Measurements from ENCODE around the gene EXOSC6.
"Not testable (repeated sequence)": the region's sequence is repeated elsewhere in the genome, so short reads cannot be mapped to it uniquely, and the experiment has no call there.

DNA sequence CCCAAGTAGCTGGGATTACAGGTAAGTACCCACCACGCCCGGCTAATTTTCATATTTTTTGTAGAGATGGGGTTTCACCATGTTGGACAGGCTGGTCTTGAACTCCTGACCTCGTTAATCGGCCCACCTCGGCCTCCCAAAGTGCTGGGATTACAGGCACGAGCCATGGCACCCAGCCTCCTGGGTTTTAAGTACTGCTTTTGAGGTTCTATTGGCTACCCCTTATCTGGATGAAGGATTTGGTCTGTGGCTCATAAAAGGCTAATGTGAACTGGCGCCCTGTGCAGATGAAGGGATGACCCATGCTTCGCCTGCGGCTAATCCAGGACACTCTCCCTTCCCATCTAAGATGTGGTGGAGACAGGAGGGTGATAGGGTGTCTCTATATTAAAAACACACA lies 52.6 kb downstream of the EXOSC6 start:
- TF ChIP-seq, protein P1, sequence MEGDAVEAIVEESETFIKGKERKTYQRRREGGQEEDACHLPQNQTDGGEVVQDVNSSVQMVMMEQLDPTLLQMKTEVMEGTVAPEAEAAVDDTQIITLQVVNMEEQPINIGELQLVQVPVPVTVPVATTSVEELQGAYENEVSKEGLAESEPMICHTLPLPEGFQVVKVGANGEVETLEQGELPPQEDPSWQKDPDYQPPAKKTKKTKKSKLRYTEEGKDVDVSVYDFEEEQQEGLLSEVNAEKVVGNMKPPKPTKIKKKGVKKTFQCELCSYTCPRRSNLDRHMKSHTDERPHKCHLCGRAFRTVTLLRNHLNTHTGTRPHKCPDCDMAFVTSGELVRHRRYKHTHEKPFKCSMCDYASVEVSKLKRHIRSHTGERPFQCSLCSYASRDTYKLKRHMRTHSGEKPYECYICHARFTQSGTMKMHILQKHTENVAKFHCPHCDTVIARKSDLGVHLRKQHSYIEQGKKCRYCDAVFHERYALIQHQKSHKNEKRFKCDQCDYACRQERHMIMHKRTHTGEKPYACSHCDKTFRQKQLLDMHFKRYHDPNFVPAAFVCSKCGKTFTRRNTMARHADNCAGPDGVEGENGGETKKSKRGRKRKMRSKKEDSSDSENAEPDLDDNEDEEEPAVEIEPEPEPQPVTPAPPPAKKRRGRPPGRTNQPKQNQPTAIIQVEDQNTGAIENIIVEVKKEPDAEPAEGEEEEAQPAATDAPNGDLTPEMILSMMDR (IDR thresholded peaks at IDR 0.05 in 4 of 5, conservative IDR thresholded peaks at IDR 0.05 in 1 of 5), result not testable (repeated sequence)
- not testable (repeated sequence) for TF ChIP-seq POLR2A (IDR thresholded peaks at IDR 0.05)

Measured in gastrocnemius medialis (tissue), 4 donors.